HEK293 (cell line): ENCODE data around the gene MLLT1.

Experiments
- CTCF ChIA-PET: fragments of 350-600 bp; formaldehyde crosslinking; extraction: SDS; loops from one replicate; lab custom pipeline; 2021; ENCODE audit warnings: antibody characterized with exemption; lab: Yijun Ruan, JAX
- POLR2A ChIA-PET: fragments of 300-600 bp; formaldehyde crosslinking; extraction: SDS; loops from one replicate; lab custom pipeline; 2020; ENCODE audit warnings: antibody characterized with exemption, inconsistent platforms; lab: Yijun Ruan, JAX
- H3K27ac ChIP-seq: fragments of 200-500 bp; sonication (Bioruptor generic); 2 replicates; pipeline ENCODE4 v1.5.1; 2014; ENCODE audit warnings: low read depth, low read length, control low read depth, inconsistent platforms; ENCODE audit errors: extremely low read depth
- H3K36me3 ChIP-seq, 2 experiments: fragments of 200-500 bp in 1 of 2; sonication (Bioruptor generic) in 1 of 2; 1 replicate in 1 of 2; 2 replicates in 1 of 2; pipeline ENCODE4 v1.5.1; 2014 to 2017; ENCODE audit warnings: inconsistent platforms in 2 of 2, low read length in 2 of 2; ENCODE audit not compliant: control insufficient read depth in 2 of 2, insufficient read depth in 1 of 2
- H3K4me1 ChIP-seq: fragments of 200-500 bp; sonication (Bioruptor generic); 2 replicates; pipeline ENCODE4 v1.5.1; 2014; ENCODE audit warnings: mild to moderate bottlenecking, low read length, inconsistent platforms; ENCODE audit not compliant: control insufficient read depth, insufficient read depth
- H3K4me3 ChIP-seq: 2 replicates; pipeline ENCODE4 v1.5.1; 2011; ENCODE audit warnings: low read depth, mild to moderate bottlenecking, control low read depth, low read length, moderate library complexity
- H3K9me3 ChIP-seq: fragments of 200-500 bp; sonication (Bioruptor generic); 2 replicates; pipeline ENCODE4 v1.5.1; 2014; ENCODE audit warnings: low read depth, low read length, inconsistent platforms; ENCODE audit not compliant: control insufficient read depth, insufficient read depth
- FEZF1 ChIP-seq: fragments of 450-650 bp; formaldehyde crosslinking; IDR thresholded peaks from 2 replicates; pipeline ENCODE4 v1.5.1; 2016; ENCODE audit warnings: missing biosample characterization, missing genetic modification characterization
- GLIS1 ChIP-seq: fragments of 450-650 bp; formaldehyde crosslinking; IDR thresholded peaks from 2 replicates; pipeline ENCODE4 v1.5.1; 2016; ENCODE audit warnings: missing biosample characterization, missing genetic modification characterization
- KLF7 ChIP-seq: fragments of 450-650 bp; formaldehyde crosslinking; IDR thresholded peaks from 2 replicates; pipeline ENCODE4 v1.5.1; 2016; ENCODE audit warnings: missing biosample characterization, missing genetic modification characterization, borderline replicate concordance
- KLF8 ChIP-seq: fragments of 450-650 bp; formaldehyde crosslinking; IDR thresholded peaks from 2 replicates; pipeline ENCODE4 v1.5.1; 2016; ENCODE audit warnings: missing biosample characterization, missing genetic modification characterization
- PBX3 ChIP-seq: sonication (generic); formaldehyde crosslinking; IDR thresholded peaks from 2 replicates; pipeline ENCODE4 v1.8.1; 2022; ENCODE audit warnings: mild to moderate bottlenecking, moderate library complexity, missing genetic modification reagents
- TCF7L2 ChIP-seq: IDR thresholded peaks from 2 replicates; pipeline ENCODE4 v1.6.1; 2011; ENCODE audit warnings: low read depth, mild to moderate bottlenecking, inconsistent platforms, low read length, moderate library complexity, borderline replicate concordance
- ZBTB1 ChIP-seq: fragments of 450-650 bp; formaldehyde crosslinking; IDR thresholded peaks from 2 replicates; pipeline ENCODE4 v1.5.1; 2016; ENCODE audit warnings: missing biosample characterization, missing genetic modification characterization
- ZBTB17 ChIP-seq: fragments of 450-650 bp; formaldehyde crosslinking; IDR thresholded peaks from 2 replicates; pipeline ENCODE4 v1.5.1; 2016; ENCODE audit warnings: missing biosample characterization, missing genetic modification characterization
- ZBTB21 ChIP-seq: fragments of 450-650 bp; formaldehyde crosslinking; IDR thresholded peaks from 2 replicates; pipeline ENCODE4 v1.5.1; 2017; ENCODE audit warnings: missing biosample characterization, missing genetic modification characterization
- ZBTB26 ChIP-seq: fragments of 450-650 bp; formaldehyde crosslinking; optimal IDR thresholded peaks from 2 replicates; pipeline ENCODE3; 2016; ENCODE audit warnings: missing biosample characterization, mild to moderate bottlenecking, missing genetic modification characterization
- ZNF132 ChIP-seq: fragments of 450-650 bp; formaldehyde crosslinking; IDR thresholded peaks from 2 replicates; pipeline ENCODE4 v1.5.1; 2017; ENCODE audit warnings: missing biosample characterization, missing genetic modification characterization, borderline replicate concordance
- ZNF274 ChIP-seq, 2 experiments: fragments of 200-500 bp in 1 of 2; fragments of 450-650 bp in 1 of 2; sonication (Bioruptor generic) in 1 of 2; formaldehyde crosslinking in 1 of 2; IDR thresholded peaks; 2 replicates each; pipeline versions ENCODE4 v1.5.1 to v1.6.1; 2014 to 2016; ENCODE audit warnings: borderline replicate concordance in 1 of 2, inconsistent platforms in 1 of 2, low read length in 1 of 2, missing biosample characterization in 1 of 2, missing genetic modification characterization in 1 of 2
- ZNF311 ChIP-seq: fragments of 450-650 bp; formaldehyde crosslinking; IDR thresholded peaks from 2 replicates; pipeline ENCODE4 v1.5.1; 2017; ENCODE audit warnings: missing biosample characterization, missing genetic modification characterization, borderline replicate concordance
- ZNF37A ChIP-seq: fragments of 450-650 bp; IDR thresholded peaks from 2 replicates; pipeline ENCODE4 v1.5.1; 2018; ENCODE audit warnings: missing biosample characterization, missing genetic modification characterization
- ZNF433 ChIP-seq: fragments of 450-650 bp; formaldehyde crosslinking; IDR thresholded peaks from 2 replicates; pipeline ENCODE4 v1.5.1; 2016; ENCODE audit warnings: missing biosample characterization, missing genetic modification characterization, low read depth
- ZNF473 ChIP-seq: fragments of 450-650 bp; formaldehyde crosslinking; IDR thresholded peaks from 2 replicates; pipeline ENCODE4 v1.5.1; 2017; ENCODE audit warnings: missing biosample characterization, missing genetic modification characterization
- ZNF501 ChIP-seq: fragments of 450-650 bp; formaldehyde crosslinking; IDR thresholded peaks from 2 replicates; pipeline ENCODE4 v1.5.1; 2016; ENCODE audit warnings: missing biosample characterization, missing genetic modification characterization
- ZNF580 ChIP-seq: fragments of 450-650 bp; formaldehyde crosslinking; IDR thresholded peaks from 2 replicates; pipeline ENCODE4 v1.5.1; 2016; ENCODE audit warnings: missing biosample characterization, missing genetic modification characterization
- ZNF621 ChIP-seq: fragments of 450-650 bp; formaldehyde crosslinking; IDR thresholded peaks from 2 replicates; pipeline ENCODE4 v1.5.1; 2017; ENCODE audit warnings: missing biosample characterization, missing genetic modification characterization
- ZNF658 ChIP-seq: fragments of 450-650 bp; formaldehyde crosslinking; IDR thresholded peaks from 2 replicates; pipeline ENCODE4; 2016; ENCODE audit warnings: missing biosample characterization, missing genetic modification characterization
- ZNF707 ChIP-seq: fragments of 450-650 bp; formaldehyde crosslinking; IDR thresholded peaks from 2 replicates; pipeline ENCODE4 v1.5.1; 2016; ENCODE audit warnings: missing biosample characterization, missing genetic modification characterization
- ZNF76 ChIP-seq: fragments of 450-650 bp; formaldehyde crosslinking; IDR thresholded peaks from 2 replicates; pipeline ENCODE4; 2016; ENCODE audit warnings: low read depth, missing biosample characterization, missing genetic modification characterization, borderline replicate concordance
- ZNF785 ChIP-seq: fragments of 450-650 bp; formaldehyde crosslinking; IDR thresholded peaks from 2 replicates; pipeline ENCODE4 v1.5.1; 2016; ENCODE audit warnings: missing biosample characterization, missing genetic modification characterization

MLLT1 gene

GRCh38 chr19:6209233-6209632 is 70.5 kb downstream of the MLLT1 start (continued):
- TF ChIP-seq ZNF580 (tag by site-specific recombination) (no peak), ZNF433 (no peak), FEZF1 (tag by site-specific recombination) (no peak), ZNF473 (tag by site-specific recombination) (no peak)

- Histone ChIP-seq H3K27ac (no peak overlapping the region), H3K9me3 (no peaks in the 10 kb centered on the region), H3K4me3 (no peak overlapping the region), H3K36me3 (no peaks in the 10 kb centered on the region; a peak in 1 of 3 replicates), H3K4me1 (no peaks in the 10 kb centered on the region)
- ChIA-PET CTCF (interaction anchor here (0.7 kb wide), 1 partner anchor 401 kb away, joined by 3 read pairs; no protein-coding TSS in a partner anchor), POLR2A (interaction anchor here (0.5 kb wide), 1 partner anchor 658 kb away, joined by 4 read pairs; no protein-coding TSS in a partner anchor)
- TF ChIP-seq ZNF37A (tag by site-specific recombination) (no peak), ZNF311 (no peak)
These were observed 74.7 kb downstream of the MLLT1 start for GRCh38 chr19:6204866-6205723.

- Histone ChIP-seq H3K4me3 (no peak overlapping the region), H3K9me3 (no peaks in the 10 kb centered on the region), H3K4me1 (no peaks in the 10 kb centered on the region), H3K36me3 (no peaks in the 10 kb centered on the region), H3K27ac (no peak overlapping the region)
- CTCF ChIA-PET = no interaction called here
- TF ChIP-seq KLF8 (tag by site-specific recombination) = no peak
- no peak for TF ChIP-seq ZNF707 (tag by site-specific recombination)
- TF ChIP-seq ZBTB1 (tag by site-specific recombination) = no peak
- no peak for TF ChIP-seq ZNF274 (IDR thresholded peaks at IDR 0.05; ENCODE audit: low read length)
- TF ChIP-seq ZNF274 (tag by site-specific recombination; IDR thresholded peaks at IDR 0.05; ENCODE audit: borderline replicate concordance) = no peak
- TF ChIP-seq ZBTB21 (tag by site-specific recombination) = no peak
- TF ChIP-seq PBX3 (CRISPR knock-in tag) = no peak
- POLR2A ChIA-PET = no interaction called here
These were observed 75.6 kb downstream of the MLLT1 start for GRCh38 chr19:6204212-6204611.

- ChIA-PET POLR2A (interaction anchor here (0.7 kb wide), 1 partner anchor 215 kb away, joined by 3 read pairs; no protein-coding TSS in a partner anchor), CTCF (interaction anchor here (0.6 to 1.0 kb wide), 4 partner anchors 14 to 212 kb away, joined by 3 to 7 read pairs (median 6); no protein-coding TSS in a partner anchor)
- Histone ChIP-seq H3K27ac (peak overlapping the region; percentile 52), H3K9me3 (no peaks in the 10 kb centered on the region; the same call in 1 of the 2 replicates), H3K4me3 (peak overlapping the region; percentile 50), H3K36me3 (peaks cover 0 to 5% of the 10 kb centered on the region in 2 experiments; a peak in 2 of 3 replicates), H3K4me1 (no peaks in the 10 kb centered on the region)
- TF ChIP-seq GLIS1 (tag by site-specific recombination) (peak; percentile 70), TCF7L2 (peak; percentile 93; the same call in 1 of the 2 replicates), ZNF76 (tag by site-specific recombination) (peak; percentile 45; the same call in 1 of the 2 replicates), ZNF501 (peak; percentile 32; the same call in 1 of the 2 replicates), ZNF621 (tag by site-specific recombination) (no peak), ZNF658 (tag by site-specific recombination) (no peak), ZNF580 (tag by site-specific recombination) (0 out of 2 replicates have a peak, but pooled peaks have one; percentile 32), ZNF785 (peak; percentile 18; the same call in 1 of the 2 replicates), ZNF132 (tag by site-specific recombination) (no peak), ZBTB17 (tag by site-specific recombination) (peak; percentile 54; the same call in 1 of the 2 replicates), ZBTB26 (peak; percentile 74), KLF7 (tag by site-specific recombination) (peak; percentile 19; the same call in 1 of the 2 replicates)
These were observed 80.4 kb downstream of the MLLT1 start for GRCh38 chr19:6199240-6199994.
